ENCODE data around the gene ABCA3.

- no peak for TF ChIP-seq CTCF (IDR thresholded peaks at IDR 0.05)
- TF ChIP-seq ZFX (IDR thresholded peaks at IDR 0.05; ENCODE audit: borderline replicate concordance), result no peak
Measured at GRCh38 chr16:2319606-2320005, 20.9 kb downstream of the ABCA3 start.
